Measurements from ENCODE around the gene SSH3.
A peak's percentile ranks its signal among the peaks of the same experiment; 100 is the strongest.

SSH3 gene

DNA sequence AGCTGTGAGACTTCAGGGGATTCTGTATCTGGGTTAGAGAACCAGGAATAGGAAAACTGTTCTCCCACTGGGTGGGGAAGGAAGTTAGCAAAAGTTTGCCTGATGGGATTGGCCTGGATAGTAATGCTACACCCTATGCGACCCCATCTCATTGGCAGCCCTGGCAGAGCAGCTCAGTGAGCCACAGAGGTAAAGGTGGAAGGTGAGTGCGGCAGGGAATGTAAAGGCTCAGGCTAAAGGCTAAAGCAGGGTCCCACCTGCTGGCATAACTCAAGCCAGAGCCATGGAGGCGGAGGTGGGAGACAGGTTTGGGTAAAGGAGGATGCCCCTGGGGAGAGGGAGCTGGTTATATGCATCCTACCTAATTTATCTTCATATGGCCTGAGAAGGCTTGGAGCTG is 18.7 kb downstream of the SSH3 start:
- no peak for DNase-seq (ENCODE audit: low spot score in 2 of 2)
- in situ Hi-C loops (cut with MboI; ENCODE audit: low sequenced_read_pairs), result no loop called here
- Histone ChIP-seq H3K36me3 (replicated peaks) (no peaks in the 10 kb centered on the region), H3K4me3 (no peak overlapping the region), H3K9me3 (no peaks in the 10 kb centered on the region), H3K27me3 (ENCODE audit: low read depth) (no peaks in the 10 kb centered on the region), H3K4me1 (no peaks in the 10 kb centered on the region)

DNA sequence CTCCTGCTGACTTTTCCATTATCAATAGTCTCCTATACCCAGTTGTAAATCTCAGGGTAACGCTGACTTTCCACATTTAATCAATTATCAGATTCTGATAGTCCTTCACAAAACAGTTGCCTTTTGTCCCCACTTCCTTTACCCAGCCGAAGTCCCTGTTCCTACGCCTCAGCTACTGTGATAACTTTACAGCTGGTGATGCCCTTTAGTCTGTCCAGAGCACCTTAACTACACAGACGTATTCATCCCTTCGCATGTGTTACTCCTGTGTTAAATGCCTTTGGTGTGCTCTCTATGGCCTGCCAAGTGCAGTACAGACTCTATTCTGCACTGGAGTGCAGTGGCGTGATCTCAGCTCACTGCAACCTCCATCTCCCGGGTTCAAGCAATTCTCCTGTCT is 20.2 kb downstream of the SSH3 start:
- H3K27me3 ChIP-seq (ENCODE audit: low read depth), result no peaks in the 10 kb centered on the region
- in situ Hi-C loops (cut with MboI; ENCODE audit: low sequenced_read_pairs), result no loop called here
- no peak overlapping the region for H3K4me3 ChIP-seq
- H3K9me3 ChIP-seq, result no peaks in the 10 kb centered on the region
- no peak for DNase-seq (ENCODE audit: low spot score in 2 of 2)
- no peaks in the 10 kb centered on the region for H3K4me1 ChIP-seq
- H3K36me3 ChIP-seq (replicated peaks), result no peaks in the 10 kb centered on the region

DNA sequence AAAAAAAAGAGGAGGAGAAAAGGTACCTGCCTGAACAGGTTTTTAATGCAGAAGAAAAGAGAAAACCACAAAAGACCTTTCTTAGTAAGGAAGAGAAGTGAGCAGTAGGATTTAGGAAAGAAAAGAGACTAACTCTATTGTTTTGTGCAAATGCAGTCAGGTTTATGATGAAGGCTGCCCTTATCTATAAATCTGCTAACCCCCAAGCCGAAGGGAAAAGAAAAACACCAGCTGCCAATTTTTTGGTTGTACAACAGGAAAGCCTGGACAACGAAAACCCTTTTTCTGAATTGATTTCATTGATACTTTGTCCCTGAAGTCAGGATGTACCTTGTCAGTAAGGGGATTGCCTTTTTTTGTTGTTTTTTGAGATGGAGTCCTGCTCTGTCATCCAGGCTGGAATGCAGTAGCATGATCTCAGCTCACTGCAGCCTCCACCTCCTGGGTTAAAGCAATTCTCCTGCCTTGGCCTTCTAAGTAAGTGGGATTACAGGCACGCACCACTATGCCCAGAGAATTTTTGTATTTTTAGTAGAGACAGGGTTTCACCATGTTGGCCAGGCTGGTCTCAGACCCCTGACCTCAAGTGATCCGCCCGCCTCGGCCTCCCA is 28.9 kb downstream of the SSH3 start:
- Histone ChIP-seq H3K27me3 (ENCODE audit: low read depth) (no peaks in the 10 kb centered on the region), H3K4me3 (no peak overlapping the region), H3K4me1 (peaks cover 4% of the 10 kb centered on the region; the same call in 1 of the 2 replicates), H3K36me3 (replicated peaks) (no peaks in the 10 kb centered on the region), H3K9me3 (no peaks in the 10 kb centered on the region)
- peak in 1 of 2 experiments; percentile 11 for DNase-seq (ENCODE audit: low spot score in 2 of 2)
- in situ Hi-C loops (cut with MboI; ENCODE audit: low sequenced_read_pairs), result no loop called here

DNA sequence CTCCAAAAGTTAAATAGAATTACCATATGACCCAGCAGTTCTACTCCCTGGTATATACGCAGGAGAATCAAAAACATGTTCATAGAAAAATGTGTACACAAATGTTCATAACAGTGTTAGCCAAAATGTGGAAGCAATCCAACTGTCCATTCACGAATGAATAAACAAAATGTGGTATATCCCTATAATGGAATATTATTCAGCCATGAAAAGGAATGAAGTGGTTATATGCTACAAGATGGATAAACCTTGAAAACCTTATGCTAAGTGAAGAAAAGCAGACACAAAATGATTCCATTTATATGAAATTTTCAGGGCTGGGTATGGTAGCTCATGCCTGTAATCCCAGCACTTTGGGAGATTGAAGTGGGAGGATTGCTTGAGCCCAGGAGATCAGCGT is 33.9 kb downstream of the SSH3 start:
- Histone ChIP-seq H3K4me1 (peaks cover 2% of the 10 kb centered on the region; the same call in 1 of the 2 replicates), H3K9me3 (no peaks in the 10 kb centered on the region), H3K4me3 (no peak overlapping the region), H3K27me3 (ENCODE audit: low read depth) (no peaks in the 10 kb centered on the region), H3K36me3 (replicated peaks) (no peaks in the 10 kb centered on the region)
- in situ Hi-C loops (cut with MboI; ENCODE audit: low sequenced_read_pairs), result no loop called here
- DNase-seq (ENCODE audit: low spot score in 2 of 2), result no peak

DNA sequence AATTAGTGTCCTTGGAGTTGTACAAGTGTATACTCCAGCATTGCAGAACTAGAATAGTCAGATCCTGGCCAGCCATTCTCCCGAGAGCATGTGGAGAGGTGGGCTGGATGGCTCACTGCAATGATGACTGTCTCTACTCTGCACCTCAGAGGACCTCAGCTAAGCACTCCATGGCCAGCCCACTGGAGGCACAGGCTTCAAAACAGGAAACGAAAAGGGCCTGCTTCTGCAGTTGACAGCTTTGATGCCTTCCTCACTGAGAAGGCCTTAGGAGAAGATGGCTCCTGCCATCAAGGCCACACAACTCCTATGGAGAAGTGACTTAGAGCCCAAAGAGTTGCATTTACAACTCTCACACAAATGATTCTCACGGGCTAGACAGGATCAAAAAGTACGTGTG is 40.9 kb downstream of the SSH3 start:
- in situ Hi-C loops (cut with MboI; ENCODE audit: low sequenced_read_pairs), result no loop called here
- no peaks in the 10 kb centered on the region for H3K36me3 ChIP-seq (replicated peaks)

DNA sequence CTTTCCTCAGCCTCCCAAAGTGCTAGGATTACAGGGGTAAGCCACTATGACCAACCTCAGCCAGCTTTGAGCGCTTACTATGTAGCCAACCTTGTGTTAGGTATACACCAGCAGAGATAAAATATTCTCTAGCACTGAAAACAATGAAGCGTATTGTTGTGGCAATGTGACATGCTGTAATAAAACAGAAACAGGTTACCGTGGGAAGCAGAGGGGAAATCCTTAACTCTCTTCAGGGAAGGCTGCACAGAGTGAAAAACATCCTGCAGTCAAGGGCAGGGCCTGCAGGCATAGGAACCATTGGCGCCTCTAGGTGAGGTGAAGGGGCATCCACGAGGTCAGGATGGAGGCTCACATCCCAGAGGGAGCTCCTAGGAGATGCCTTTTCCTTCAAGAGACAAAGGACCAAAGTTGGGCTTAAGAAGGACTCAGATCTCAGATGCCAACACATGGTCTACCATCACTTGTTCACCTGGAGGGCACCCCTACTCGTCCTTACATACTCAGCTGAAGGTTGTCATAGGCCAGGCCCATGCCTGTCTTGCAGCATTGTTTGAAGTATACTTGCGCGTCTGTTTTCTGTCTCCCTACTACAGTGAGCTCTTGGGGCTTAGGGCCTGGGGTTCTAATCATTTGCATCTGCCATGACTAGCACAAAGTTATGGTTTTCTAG is 42.1 kb downstream of the SSH3 start:
- in situ Hi-C loops (cut with MboI; ENCODE audit: low sequenced_read_pairs), result no loop called here

More for the DNA sequence above, 40.9 kb downstream of the SSH3 start:
- Histone ChIP-seq H3K4me3 (no peak overlapping the region), H3K27me3 (ENCODE audit: low read depth) (no peaks in the 10 kb centered on the region), H3K4me1 (no peaks in the 10 kb centered on the region), H3K9me3 (no peaks in the 10 kb centered on the region)
- no peak for DNase-seq (ENCODE audit: low spot score in 2 of 2)

DNA sequence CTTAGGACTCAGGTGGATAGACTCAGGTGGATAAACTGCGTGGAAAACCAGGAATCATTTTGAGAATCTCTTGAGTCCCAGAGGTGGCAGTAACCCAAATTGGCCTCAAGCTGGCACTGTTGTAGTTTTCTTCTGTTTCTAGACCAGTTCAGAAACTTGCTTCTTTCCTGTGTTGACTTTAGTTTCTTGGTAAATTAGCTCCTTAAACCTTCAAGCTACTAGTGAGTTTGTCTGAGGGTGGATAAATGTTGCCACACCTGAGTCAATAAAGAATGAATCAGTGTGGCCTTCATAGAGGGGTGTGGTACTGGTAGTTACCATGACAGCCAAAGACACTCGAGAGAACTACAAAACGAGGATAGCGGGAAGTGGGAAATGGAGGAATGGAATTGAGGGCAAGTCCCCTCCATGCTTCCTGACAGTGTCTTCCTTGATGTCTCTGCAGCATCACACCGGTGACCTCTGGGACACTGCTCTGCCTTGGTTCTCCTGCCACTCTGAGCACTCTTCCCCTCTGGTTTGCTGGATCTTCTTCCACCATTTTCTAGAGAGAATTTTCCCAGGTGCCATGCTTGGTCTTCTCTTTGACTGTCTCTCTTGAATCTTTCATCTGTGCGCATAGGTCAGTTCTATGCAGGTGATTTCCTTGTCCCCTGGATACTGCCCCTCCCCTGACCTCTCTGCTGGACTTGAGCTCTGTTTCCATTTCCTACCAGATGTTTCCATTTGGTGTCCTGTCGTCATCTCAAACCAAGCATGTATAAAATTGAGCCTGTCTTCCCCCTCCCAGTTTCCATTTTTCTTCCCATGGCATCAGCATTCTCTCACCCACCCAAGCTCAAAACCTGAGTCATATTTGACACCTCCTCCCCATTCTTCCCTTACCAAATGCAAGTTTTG is 42.8 kb downstream of the SSH3 start:
- H3K4me3 ChIP-seq, result no peak overlapping the region
- in situ Hi-C loops (cut with MboI; ENCODE audit: low sequenced_read_pairs), result no loop called here
- peak in 1 of 2 experiments; percentile 22 for DNase-seq (ENCODE audit: low spot score in 2 of 2)
- H3K36me3 ChIP-seq (replicated peaks), result no peaks in the 10 kb centered on the region
- no peaks in the 10 kb centered on the region for H3K4me1 ChIP-seq
- H3K27me3 ChIP-seq (ENCODE audit: low read depth), result no peaks in the 10 kb centered on the region
- no peaks in the 10 kb centered on the region for H3K9me3 ChIP-seq

More for the DNA sequence above, 42.1 kb downstream of the SSH3 start:
- H3K4me3 ChIP-seq, result no peak overlapping the region
- no peak for DNase-seq (ENCODE audit: low spot score in 2 of 2)
- no peaks in the 10 kb centered on the region for H3K4me1 ChIP-seq
- H3K27me3 ChIP-seq (ENCODE audit: low read depth), result no peaks in the 10 kb centered on the region
- H3K36me3 ChIP-seq (replicated peaks), result no peaks in the 10 kb centered on the region
- H3K9me3 ChIP-seq, result no peaks in the 10 kb centered on the region

DNA sequence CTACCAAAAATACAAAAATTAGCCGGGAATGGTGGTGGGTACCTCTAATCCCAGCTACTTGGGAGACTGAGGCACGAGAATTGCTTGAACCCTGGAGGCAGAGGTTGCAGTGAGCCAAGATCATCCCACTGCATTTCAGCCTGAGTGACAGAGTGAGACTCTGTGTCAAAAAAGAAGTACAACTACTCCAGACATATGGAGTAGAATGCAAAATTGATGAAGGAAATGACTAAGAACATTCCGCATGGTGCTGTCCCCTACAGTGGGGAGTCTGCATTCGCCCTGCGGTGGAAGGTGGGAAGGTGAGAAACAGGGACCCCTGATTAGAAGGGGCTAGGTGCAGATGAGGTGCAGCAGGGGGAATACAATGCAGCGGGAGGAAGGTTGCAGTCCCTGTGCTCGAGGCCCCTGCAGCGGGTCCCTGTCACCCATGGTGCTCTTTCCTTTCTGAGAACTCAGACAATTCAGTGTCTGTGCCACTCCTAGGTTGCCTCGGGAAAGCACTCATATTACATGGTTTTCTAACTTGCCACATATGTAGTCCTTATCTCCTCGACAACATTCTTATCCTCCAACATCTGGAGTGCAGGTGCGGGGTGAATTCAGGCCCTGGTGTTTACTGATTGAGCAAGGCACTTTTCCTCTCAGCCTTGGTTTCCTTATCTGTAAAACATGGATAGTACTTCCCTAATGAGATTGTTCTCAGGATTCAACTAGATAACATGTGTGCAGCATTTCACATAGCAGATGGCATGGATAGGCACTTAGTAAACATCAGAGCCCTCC is 44.8 kb downstream of the SSH3 start:
- Histone ChIP-seq H3K4me1 (0 out of 2 replicates have a peak, but pooled peaks cover 3% of the 10 kb centered on the region), H3K27me3 (ENCODE audit: low read depth) (no peaks in the 10 kb centered on the region), H3K9me3 (no peaks in the 10 kb centered on the region), H3K4me3 (no peak overlapping the region), H3K36me3 (replicated peaks) (no peaks in the 10 kb centered on the region)
- in situ Hi-C loops (cut with MboI; ENCODE audit: low sequenced_read_pairs), result no loop called here
- DNase-seq (ENCODE audit: low spot score in 2 of 2), result no peak

DNA sequence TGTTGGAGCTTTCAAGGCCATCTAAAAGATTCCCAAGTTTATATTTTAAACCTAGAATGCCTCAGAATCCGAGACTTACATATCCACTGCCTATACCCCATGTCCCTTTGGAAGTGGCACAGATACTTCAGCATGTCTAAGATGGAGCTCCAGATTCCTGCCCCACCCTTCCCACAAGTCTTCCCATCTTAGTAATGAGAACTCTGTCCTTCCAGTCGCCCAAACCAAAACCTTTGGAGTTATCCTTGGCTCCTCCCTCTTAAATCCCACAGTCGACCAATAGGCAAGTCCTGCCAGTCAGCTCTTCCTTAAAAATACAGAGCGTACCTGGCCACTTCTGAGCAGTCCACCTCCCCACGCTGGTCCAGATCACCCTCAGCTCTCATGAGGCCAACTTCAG is 45.7 kb downstream of the SSH3 start:
- H3K36me3 ChIP-seq (replicated peaks), result no peaks in the 10 kb centered on the region
- H3K9me3 ChIP-seq, result no peaks in the 10 kb centered on the region
- in situ Hi-C loops (cut with MboI; ENCODE audit: low sequenced_read_pairs), result no loop called here
- H3K27me3 ChIP-seq (ENCODE audit: low read depth), result no peaks in the 10 kb centered on the region
- DNase-seq (ENCODE audit: low spot score in 2 of 2), result no peak
- peaks cover 6% of the 10 kb centered on the region; the same call in 1 of the 2 replicates for H3K4me1 ChIP-seq
- no peak overlapping the region for H3K4me3 ChIP-seq

DNA sequence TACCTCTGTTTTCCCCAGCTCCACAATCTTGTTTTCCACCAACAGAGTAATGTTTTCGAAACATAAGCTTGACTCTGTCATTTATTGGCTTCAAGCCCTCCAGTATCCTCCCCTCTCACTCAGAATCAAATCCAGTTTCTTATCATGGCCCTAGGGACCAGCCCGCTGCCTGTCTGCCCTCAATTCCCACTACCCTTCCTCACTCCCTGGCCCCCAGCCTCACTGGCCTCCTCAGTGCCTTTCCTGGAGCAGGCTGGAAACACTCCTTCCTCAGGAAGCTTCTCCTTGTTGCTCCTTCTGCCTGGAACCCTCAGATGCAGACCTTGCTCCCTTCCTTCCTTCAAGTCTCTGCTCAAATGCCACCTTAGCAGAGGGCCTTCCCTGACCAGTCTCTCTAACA is 46.1 kb downstream of the SSH3 start:
- DNase-seq (ENCODE audit: low spot score in 2 of 2), result no peak
- Histone ChIP-seq H3K27me3 (ENCODE audit: low read depth) (no peaks in the 10 kb centered on the region), H3K4me3 (no peak overlapping the region), H3K36me3 (replicated peaks) (no peaks in the 10 kb centered on the region), H3K4me1 (peaks cover 7% of the 10 kb centered on the region; the same call in 1 of the 2 replicates), H3K9me3 (no peaks in the 10 kb centered on the region)
- in situ Hi-C loops (cut with MboI; ENCODE audit: low sequenced_read_pairs), result no loop called here

DNA sequence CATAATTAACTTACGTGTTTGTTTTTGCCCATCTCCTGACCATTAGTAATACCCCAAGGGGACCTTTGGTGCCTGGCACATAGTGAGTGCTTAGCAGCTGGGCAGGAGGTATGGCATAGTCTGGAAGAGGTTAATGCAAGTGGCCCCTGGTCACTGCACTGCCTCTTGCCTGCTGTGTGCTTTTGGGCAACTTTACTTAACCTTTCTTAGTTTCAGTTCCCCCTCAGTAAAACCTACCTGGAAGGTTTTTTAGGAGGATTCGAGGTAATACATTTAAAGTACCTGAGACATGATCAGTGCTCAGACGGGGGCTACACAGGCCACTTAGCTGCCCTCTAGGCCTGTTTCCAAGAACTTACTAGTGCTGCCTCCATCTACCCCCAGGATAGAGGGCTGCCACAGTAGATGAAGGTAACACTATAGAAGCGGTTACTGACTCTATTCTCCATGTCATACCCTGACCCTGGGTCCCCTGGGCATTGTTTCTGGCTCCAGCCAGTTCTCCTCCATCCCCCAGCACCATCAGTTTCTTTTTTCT is 46.7 kb downstream of the SSH3 start:
- no peaks in the 10 kb centered on the region for H3K27me3 ChIP-seq (ENCODE audit: low read depth)

DNA sequence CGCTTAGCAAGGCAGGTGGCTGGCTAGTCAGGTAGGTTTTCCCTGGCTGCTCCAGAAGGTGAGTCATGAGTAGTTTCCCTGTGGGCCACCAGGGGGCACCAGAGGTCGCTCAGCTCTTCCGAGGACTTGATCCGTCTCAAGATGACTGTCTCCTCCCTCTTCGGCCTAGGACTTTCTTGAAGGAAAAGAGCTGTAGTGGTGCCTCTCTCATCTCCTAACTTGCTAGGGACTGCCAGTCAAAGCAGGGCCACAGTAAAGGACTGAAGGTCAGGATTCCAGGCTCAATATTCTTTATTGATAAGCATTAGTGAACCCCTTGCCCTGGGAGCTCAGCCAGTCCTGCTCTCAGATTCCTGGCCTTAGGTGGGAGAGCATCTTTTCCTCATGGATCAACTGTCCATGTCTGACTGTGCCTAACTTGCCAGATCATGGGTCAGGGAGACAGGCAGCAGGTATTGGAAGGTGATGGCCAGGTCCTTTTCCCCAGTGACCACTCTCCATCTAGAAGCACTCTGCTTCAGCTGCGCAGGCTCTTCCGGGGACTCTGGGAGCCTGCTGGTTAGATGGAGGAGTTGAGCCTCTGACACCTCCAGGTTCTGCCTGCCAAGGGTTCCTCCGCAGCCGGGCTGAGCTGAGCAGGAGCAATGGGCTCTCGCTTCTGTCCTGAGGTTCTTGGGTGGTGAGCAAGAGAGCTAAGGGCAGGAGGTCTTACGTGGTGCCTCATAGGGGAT is 48.1 kb downstream of the SSH3 start:
- DNase-seq (ENCODE audit: low spot score in 2 of 2), result peak; percentile 51 to 70
- Histone ChIP-seq H3K9me3 (no peaks in the 10 kb centered on the region), H3K36me3 (replicated peaks) (no peaks in the 10 kb centered on the region), H3K27me3 (ENCODE audit: low read depth) (no peaks in the 10 kb centered on the region), H3K4me1 (peaks cover 7% of the 10 kb centered on the region; the same call in 1 of the 2 replicates), H3K4me3 (no peak overlapping the region)
- in situ Hi-C loops (cut with MboI; ENCODE audit: low sequenced_read_pairs), result no loop called here

More for the DNA sequence above, 46.7 kb downstream of the SSH3 start:
- Histone ChIP-seq H3K9me3 (no peaks in the 10 kb centered on the region), H3K4me1 (peaks cover 7% of the 10 kb centered on the region; the same call in 1 of the 2 replicates), H3K36me3 (replicated peaks) (no peaks in the 10 kb centered on the region), H3K4me3 (no peak overlapping the region)
- no peak for DNase-seq (ENCODE audit: low spot score in 2 of 2)
- in situ Hi-C loops (cut with MboI; ENCODE audit: low sequenced_read_pairs), result no loop called here
